Panc1 (cell line): ENCODE results near the gene ZNF692. TPM values are rescaled to one million over a fixed set of nuclear protein-coding genes. Genes with fewer than 3 reads are reported as not detected.

Source experiments
- ATAC-seq: fragments of 200-7000 bp; cut with Tn5 transposase; 2 replicates; pipeline ENCODE4 v1.9.1; 2020; ENCODE audit warnings: mild to moderate bottlenecking, moderate library complexity
- BruUV-seq: library from RNA; stranded (reverse); fragments of 400-500 nt; replicated peaks from 2 replicates; lab custom pipeline; 2021; lab: Mats Ljungman, UMichigan
- CTCF ChIA-PET: fragments of 300-600 bp; sonication (Branson Sonifier 250); formaldehyde crosslinking; loops from one replicate; lab custom pipeline; 2022; ENCODE audit warnings: antibody characterized with exemption; lab: Charles Lee
- POLR2A ChIA-PET: fragments of 300-600 bp; sonication (Branson Sonifier 250); formaldehyde crosslinking; loops from one replicate; lab custom pipeline; 2022; ENCODE audit warnings: antibody characterized with exemption; lab: Charles Lee
- DNase-seq: peaks from one replicate; pipeline ENCODE4 v3.0.0-alpha.2; 2010; ENCODE audit warnings: low read depth, low spot score
- H3K27ac ChIP-seq: 2 replicates; pipeline ENCODE4 v1.5.1; 2011; ENCODE audit warnings: mild to moderate bottlenecking, low read length, inconsistent platforms
- H3K27me3 ChIP-seq: fragments of 200-500 bp; sonication (Bioruptor generic); 2 replicates; pipeline ENCODE4 v1.6.0; 2014; ENCODE audit warnings: low read length, inconsistent platforms; ENCODE audit not compliant: control insufficient read depth, insufficient read depth
- H3K36me3 ChIP-seq: fragments of 200-500 bp; sonication (Bioruptor generic); 2 replicates; pipeline ENCODE4 v1.5.1; 2014; ENCODE audit warnings: inconsistent platforms, mild to moderate bottlenecking, low read length, moderate library complexity; ENCODE audit not compliant: control insufficient read depth, insufficient read depth
- H3K4me1 ChIP-seq: 2 replicates; pipeline ENCODE4 v1.5.1; 2011; ENCODE audit warnings: inconsistent platforms, mild to moderate bottlenecking, low read length, moderate library complexity; ENCODE audit not compliant: control insufficient read depth, insufficient read depth
- H3K4me3 ChIP-seq, 2 experiments: 2 replicates each; pipeline ENCODE4 v1.5.1; 2011 to 2012; ENCODE audit warnings: low read depth in 2 of 2, low read length in 2 of 2, mild to moderate bottlenecking in 2 of 2, inconsistent platforms in 1 of 2, moderate library complexity in 1 of 2
- H3K9me3 ChIP-seq: fragments of 200-500 bp; sonication (Bioruptor generic); 2 replicates; pipeline ENCODE4 v1.5.1; 2014; ENCODE audit warnings: low read depth, mild to moderate bottlenecking, inconsistent platforms, low read length, moderate library complexity; ENCODE audit not compliant: control insufficient read depth, insufficient read depth
- POLR2AphosphoS5 ChIP-seq: IDR thresholded peaks from 2 replicates; pipeline ENCODE4 v1.6.1; 2012; ENCODE audit warnings: mild to moderate bottlenecking, low read depth, low read length, moderate library complexity
- SIN3A ChIP-seq: IDR thresholded peaks from 2 replicates; pipeline ENCODE4 v1.6.1; 2012; ENCODE audit warnings: low read depth, mild to moderate bottlenecking, low read length, moderate library complexity, borderline replicate concordance; ENCODE audit not compliant: insufficient read depth
- TCF7L2 ChIP-seq: IDR thresholded peaks from 2 replicates; pipeline ENCODE4 v1.6.1; 2011; ENCODE audit warnings: mild to moderate bottlenecking, low read depth, low read length, inconsistent platforms
- in situ Hi-C: cut with HindIII; loops from 2 replicates; pipeline ENCODE4 v1.10.0; 2016; ENCODE audit warnings: low sequenced_read_pairs, low pct_unique_long_range_greater_than_20kb
- intact Hi-C: fragments of 100-400 bp; cut with micrococcal nuclease; formaldehyde crosslinking; loops from one replicate; pipeline ENCODE4 v1.10.0; 2022; ENCODE audit not compliant: unreplicated experiment
- total RNA-seq: library from RNA; stranded (reverse); gene quantifications from one replicate; pipeline ENCODE4 v1.2.1, GENCODE V29; 2021; ENCODE audit not compliant: unreplicated experiment
- TF ChIP-seq, protein P1 (sequence below): fragments of 450-650 bp; IDR thresholded peaks from 2 replicates; pipeline ENCODE4 v1.5.1; 2017; ENCODE audit warnings: mild to moderate bottlenecking
- TF ChIP-seq, protein P2 (sequence below), 2 experiments: IDR thresholded peaks; 2 replicates each; pipeline ENCODE4 v1.6.1; 2011 to 2012; ENCODE audit warnings: low read depth in 2 of 2, control low read depth in 1 of 2, low read length in 1 of 2, mild to moderate bottlenecking in 1 of 2, moderate library complexity in 1 of 2; ENCODE audit not compliant: insufficient read depth in 1 of 2

The ZNF692 gene
- total RNA-seq, 1 experiment from 2014 or later = 62.3 TPM

GRCh38 chr1:248807067-248807737 is 51.7 kb downstream of the ZNF692 start:
- DNase-seq (peak; percentile 42), ATAC-seq (peak; percentile 94)
- H3K36me3 ChIP-seq = no peaks in the 10 kb centered on the region
- no peaks in the 10 kb centered on the region for H3K27me3 ChIP-seq
- TF ChIP-seq, protein P1, sequence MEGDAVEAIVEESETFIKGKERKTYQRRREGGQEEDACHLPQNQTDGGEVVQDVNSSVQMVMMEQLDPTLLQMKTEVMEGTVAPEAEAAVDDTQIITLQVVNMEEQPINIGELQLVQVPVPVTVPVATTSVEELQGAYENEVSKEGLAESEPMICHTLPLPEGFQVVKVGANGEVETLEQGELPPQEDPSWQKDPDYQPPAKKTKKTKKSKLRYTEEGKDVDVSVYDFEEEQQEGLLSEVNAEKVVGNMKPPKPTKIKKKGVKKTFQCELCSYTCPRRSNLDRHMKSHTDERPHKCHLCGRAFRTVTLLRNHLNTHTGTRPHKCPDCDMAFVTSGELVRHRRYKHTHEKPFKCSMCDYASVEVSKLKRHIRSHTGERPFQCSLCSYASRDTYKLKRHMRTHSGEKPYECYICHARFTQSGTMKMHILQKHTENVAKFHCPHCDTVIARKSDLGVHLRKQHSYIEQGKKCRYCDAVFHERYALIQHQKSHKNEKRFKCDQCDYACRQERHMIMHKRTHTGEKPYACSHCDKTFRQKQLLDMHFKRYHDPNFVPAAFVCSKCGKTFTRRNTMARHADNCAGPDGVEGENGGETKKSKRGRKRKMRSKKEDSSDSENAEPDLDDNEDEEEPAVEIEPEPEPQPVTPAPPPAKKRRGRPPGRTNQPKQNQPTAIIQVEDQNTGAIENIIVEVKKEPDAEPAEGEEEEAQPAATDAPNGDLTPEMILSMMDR = peak; percentile 90
- TF ChIP-seq SIN3A = no peak
- in situ Hi-C loops = no loop called here
- no TSS peak for BruUV-seq
- intact Hi-C loops = loop anchor here (1.0 to 2.0 kb wide), 2 partner anchors 104 to 185 kb away; partner anchors contain the start of gene OR14I1
- no peak overlapping the region for H3K4me3 ChIP-seq
- ChIA-PET POLR2A (no interaction called here), CTCF (interaction anchor here (0.9 to 1.5 kb wide), 4 partner anchors 19 to 111 kb away, joined by 3 to 5 read pairs (median 4); partner anchors contain the start of gene SH3BP5L)
- no peaks in the 10 kb centered on the region for H3K9me3 ChIP-seq
- no peak overlapping the region for H3K27ac ChIP-seq
- H3K4me1 ChIP-seq = no peaks in the 10 kb centered on the region

- TF ChIP-seq POLR2AphosphoS5 = no peak
- TF ChIP-seq, protein P1 = no peak
- TF ChIP-seq SIN3A = no peak
- TF ChIP-seq TCF7L2 = no peak
- TF ChIP-seq, protein P2, sequence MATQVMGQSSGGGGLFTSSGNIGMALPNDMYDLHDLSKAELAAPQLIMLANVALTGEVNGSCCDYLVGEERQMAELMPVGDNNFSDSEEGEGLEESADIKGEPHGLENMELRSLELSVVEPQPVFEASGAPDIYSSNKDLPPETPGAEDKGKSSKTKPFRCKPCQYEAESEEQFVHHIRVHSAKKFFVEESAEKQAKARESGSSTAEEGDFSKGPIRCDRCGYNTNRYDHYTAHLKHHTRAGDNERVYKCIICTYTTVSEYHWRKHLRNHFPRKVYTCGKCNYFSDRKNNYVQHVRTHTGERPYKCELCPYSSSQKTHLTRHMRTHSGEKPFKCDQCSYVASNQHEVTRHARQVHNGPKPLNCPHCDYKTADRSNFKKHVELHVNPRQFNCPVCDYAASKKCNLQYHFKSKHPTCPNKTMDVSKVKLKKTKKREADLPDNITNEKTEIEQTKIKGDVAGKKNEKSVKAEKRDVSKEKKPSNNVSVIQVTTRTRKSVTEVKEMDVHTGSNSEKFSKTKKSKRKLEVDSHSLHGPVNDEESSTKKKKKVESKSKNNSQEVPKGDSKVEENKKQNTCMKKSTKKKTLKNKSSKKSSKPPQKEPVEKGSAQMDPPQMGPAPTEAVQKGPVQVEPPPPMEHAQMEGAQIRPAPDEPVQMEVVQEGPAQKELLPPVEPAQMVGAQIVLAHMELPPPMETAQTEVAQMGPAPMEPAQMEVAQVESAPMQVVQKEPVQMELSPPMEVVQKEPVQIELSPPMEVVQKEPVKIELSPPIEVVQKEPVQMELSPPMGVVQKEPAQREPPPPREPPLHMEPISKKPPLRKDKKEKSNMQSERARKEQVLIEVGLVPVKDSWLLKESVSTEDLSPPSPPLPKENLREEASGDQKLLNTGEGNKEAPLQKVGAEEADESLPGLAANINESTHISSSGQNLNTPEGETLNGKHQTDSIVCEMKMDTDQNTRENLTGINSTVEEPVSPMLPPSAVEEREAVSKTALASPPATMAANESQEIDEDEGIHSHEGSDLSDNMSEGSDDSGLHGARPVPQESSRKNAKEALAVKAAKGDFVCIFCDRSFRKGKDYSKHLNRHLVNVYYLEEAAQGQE (IDR thresholded peaks at IDR 0.05; ENCODE audit: insufficient read depth in 1 of 2, low read depth in 2 of 2, low read length in 1 of 2) = no peak
- no peak for ATAC-seq
- in situ Hi-C loops = no loop called here
- Histone ChIP-seq H3K4me3 (no peak overlapping the region), H3K27ac (no peak overlapping the region), H3K27me3 (no peaks in the 10 kb centered on the region), H3K9me3 (no peaks in the 10 kb centered on the region), H3K4me1 (no peaks in the 10 kb centered on the region), H3K36me3 (no peaks in the 10 kb centered on the region)
- CTCF ChIA-PET = interaction anchor here (0.6 to 1.5 kb wide), 3 partner anchors 13 to 109 kb away, joined by 3 to 5 read pairs (median 3); no protein-coding TSS in a partner anchor
- no peak for DNase-seq
- BruUV-seq = no TSS peak
- intact Hi-C loops = loop anchor here (2.0 kb wide), 1 partner anchor 103 kb away; the partner anchor contains the start of gene OR14I1
- POLR2A ChIA-PET = no interaction called here
Measured at GRCh38 chr1:248805876-248806275, 53.0 kb downstream of the ZNF692 start.
